Neuron (in vitro differentiated cells): Measurements from ENCODE around the gene B4GALNT1.
"Not testable (repeated sequence)": the region's sequence is repeated elsewhere in the genome, so short reads cannot be mapped to it uniquely, and the experiment has no call there.

ENCODE experiments used
- H2AFZ ChIP-seq: one replicate; pipeline ENCODE4 v1.6.1; 2013; ENCODE audit warnings: low read depth, mild to moderate bottlenecking, inconsistent platforms, low read length, moderate library complexity
- H3K27me3 ChIP-seq: one replicate; pipeline ENCODE4 v1.6.1; 2013; ENCODE audit warnings: low read length; ENCODE audit not compliant: insufficient read depth
- H3K36me3 ChIP-seq: one replicate; pipeline ENCODE4 v1.6.1; 2013; ENCODE audit warnings: low read length; ENCODE audit not compliant: insufficient read depth
- H3K4me1 ChIP-seq: one replicate; pipeline ENCODE4 v1.6.1; 2013; ENCODE audit warnings: low read length; ENCODE audit not compliant: insufficient read depth
- H3K4me3 ChIP-seq: 2 replicates; pipeline ENCODE4 v1.5.1; 2013; ENCODE audit warnings: mild to moderate bottlenecking, low read length, moderate library complexity
- H3K9me3 ChIP-seq: one replicate; pipeline ENCODE4 v1.6.1; 2013; ENCODE audit warnings: low read length

B4GALNT1 gene

GRCh38 chr12:57655541-57656240 lies 22.7 kb upstream of the B4GALNT1 start:
- H2AFZ ChIP-seq = no peak overlapping the region
- no peak overlapping the region for H3K4me3 ChIP-seq
- no peaks in the 10 kb centered on the region for H3K36me3 ChIP-seq
- peaks cover 3% of the 10 kb centered on the region for H3K27me3 ChIP-seq
- H3K4me1 ChIP-seq = no peaks in the 10 kb centered on the region
- no peaks in the 10 kb centered on the region for H3K9me3 ChIP-seq

GRCh38 chr12:57654042-57654441 lies 21.0 kb upstream of the B4GALNT1 start:
- no peaks in the 10 kb centered on the region for H3K9me3 ChIP-seq
- H2AFZ ChIP-seq = no peak overlapping the region
- peaks cover 3% of the 10 kb centered on the region for H3K27me3 ChIP-seq

GRCh38 chr12:57646659-57647049 lies 13.7 kb upstream of the B4GALNT1 start:
- H3K4me3 ChIP-seq = not testable (repeated sequence)

More at GRCh38 chr12:57654042-57654441, 21.0 kb upstream of the B4GALNT1 start:
- H3K36me3 ChIP-seq = no peaks in the 10 kb centered on the region
- H3K4me3 ChIP-seq = no peak overlapping the region
- H3K4me1 ChIP-seq = no peaks in the 10 kb centered on the region

GRCh38 chr12:57645990-57646658 lies 13.1 kb upstream of the B4GALNT1 start:
- H2AFZ ChIP-seq, H3K4me1 ChIP-seq, H3K4me3 ChIP-seq: not testable (repeated sequence)

More at GRCh38 chr12:57646659-57647049, 13.7 kb upstream of the B4GALNT1 start:
- H3K27me3 ChIP-seq, H3K9me3 ChIP-seq, H3K36me3 ChIP-seq, H3K4me1 ChIP-seq, H2AFZ ChIP-seq: not testable (repeated sequence)

GRCh38 chr12:57641699-57642442 lies 8.9 kb upstream of the B4GALNT1 start:
- Histone ChIP-seq H3K27me3 (peaks cover 2% of the 10 kb centered on the region), H3K4me3 (no peak overlapping the region), H3K4me1 (no peaks in the 10 kb centered on the region), H3K9me3 (no peaks in the 10 kb centered on the region), H2AFZ (no peak overlapping the region), H3K36me3 (no peaks in the 10 kb centered on the region)

More at GRCh38 chr12:57645990-57646658, 13.1 kb upstream of the B4GALNT1 start:
- not testable (repeated sequence) for H3K27me3 ChIP-seq, H3K9me3 ChIP-seq, H3K36me3 ChIP-seq

GRCh38 chr12:57640175-57641042 lies 7.4 kb upstream of the B4GALNT1 start:
- Histone ChIP-seq H3K27me3 (peaks cover 2% of the 10 kb centered on the region), H3K4me1 (no peaks in the 10 kb centered on the region), H3K9me3 (no peaks in the 10 kb centered on the region), H3K36me3 (no peaks in the 10 kb centered on the region), H2AFZ (no peak overlapping the region), H3K4me3 (no peak overlapping the region)

- Histone ChIP-seq H3K9me3 (no peaks in the 10 kb centered on the region), H3K36me3 (no peaks in the 10 kb centered on the region), H3K27me3 (peaks cover 2% of the 10 kb centered on the region), H3K4me1 (no peaks in the 10 kb centered on the region), H3K4me3 (no peak overlapping the region), H2AFZ (no peak overlapping the region)
Measured at GRCh38 chr12:57638096-57638495, 5.1 kb upstream of the B4GALNT1 start.

- H3K36me3 ChIP-seq = no peaks in the 10 kb centered on the region
- no peaks in the 10 kb centered on the region for H3K9me3 ChIP-seq
- no peak overlapping the region for H3K4me3 ChIP-seq
- peaks cover 2% of the 10 kb centered on the region for H3K27me3 ChIP-seq
- no peaks in the 10 kb centered on the region for H3K4me1 ChIP-seq
- no peak overlapping the region for H2AFZ ChIP-seq
Measured at GRCh38 chr12:57637364-57637763, 4.4 kb upstream of the B4GALNT1 start.

- H3K9me3 ChIP-seq, H3K4me3 ChIP-seq, H2AFZ ChIP-seq, H3K27me3 ChIP-seq, H3K4me1 ChIP-seq, H3K36me3 ChIP-seq: not testable (repeated sequence)
Measured at GRCh38 chr12:57636731-57637130, 3.7 kb upstream of the B4GALNT1 start.

GRCh38 chr12:57632073-57632957 lies 686 bp downstream of the B4GALNT1 start:
- peaks cover 20% of the 10 kb centered on the region for H3K36me3 ChIP-seq
- no peaks in the 10 kb centered on the region for H3K27me3 ChIP-seq
- H3K4me1 ChIP-seq = peaks cover 16% of the 10 kb centered on the region
- H2AFZ ChIP-seq = peak overlapping the region; percentile 98
- H3K9me3 ChIP-seq = no peaks in the 10 kb centered on the region
- H3K4me3 ChIP-seq = peak overlapping the region; percentile 64

GRCh38 chr12:57631566-57632072 lies 1.4 kb downstream of the B4GALNT1 start:
- H3K4me1 ChIP-seq = peaks cover 16% of the 10 kb centered on the region
- peaks cover 24% of the 10 kb centered on the region for H3K36me3 ChIP-seq
- no peaks in the 10 kb centered on the region for H3K27me3 ChIP-seq
- H2AFZ ChIP-seq = peak overlapping the region; percentile 98
- H3K9me3 ChIP-seq = no peaks in the 10 kb centered on the region
- H3K4me3 ChIP-seq = peak overlapping the region; percentile 64
